T-helper 22 cell (primary cell): ENCODE measurements around the gene CTU2.

Experiments used
- DNase-seq: peaks from one replicate; pipeline ENCODE4 v3.0.0-alpha.2; 2020; ENCODE audit warnings: low read depth

Gene CTU2

DNA sequence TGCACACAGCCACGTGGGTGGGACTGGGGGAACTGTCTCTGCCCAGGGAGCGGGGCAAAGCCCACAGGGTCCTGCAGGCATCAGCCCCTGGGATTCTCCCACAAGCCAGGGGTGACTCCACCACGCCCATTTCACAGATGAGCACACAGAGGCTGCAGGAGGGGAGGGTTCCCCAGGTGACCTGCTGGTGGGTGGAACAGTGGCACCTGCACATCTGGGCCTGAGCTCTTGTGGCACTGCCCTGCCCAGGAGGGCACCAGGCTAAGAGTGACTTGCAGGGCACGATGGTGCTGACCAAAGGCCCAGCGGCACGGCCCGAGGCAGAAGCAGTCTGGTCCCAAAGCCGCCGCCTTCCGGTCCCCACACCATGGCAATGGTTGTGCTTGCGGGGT is 54.8 kb downstream of the CTU2 start:
- DNase-seq, result no peak

DNA sequence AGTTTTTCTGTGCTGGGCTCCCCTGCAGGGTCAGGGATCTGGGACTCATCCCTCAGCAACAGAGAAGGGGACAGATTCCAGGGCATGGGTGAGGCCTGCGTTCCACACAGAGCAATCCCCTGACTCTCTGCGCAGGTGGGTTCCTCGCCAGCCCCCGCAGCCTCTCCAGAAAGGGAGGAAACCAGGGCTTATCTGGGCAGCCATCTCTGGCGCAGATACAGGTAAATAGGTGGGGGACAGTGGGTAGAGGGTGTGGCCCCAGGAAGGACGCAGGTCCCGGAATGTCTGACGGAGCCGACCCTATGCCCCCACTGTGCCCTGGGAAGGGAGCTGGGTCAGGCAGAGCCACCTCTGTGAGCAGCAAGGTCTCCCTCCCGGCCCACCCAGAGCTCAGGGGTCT is 55.5 kb downstream of the CTU2 start:
- no peak for DNase-seq

DNA sequence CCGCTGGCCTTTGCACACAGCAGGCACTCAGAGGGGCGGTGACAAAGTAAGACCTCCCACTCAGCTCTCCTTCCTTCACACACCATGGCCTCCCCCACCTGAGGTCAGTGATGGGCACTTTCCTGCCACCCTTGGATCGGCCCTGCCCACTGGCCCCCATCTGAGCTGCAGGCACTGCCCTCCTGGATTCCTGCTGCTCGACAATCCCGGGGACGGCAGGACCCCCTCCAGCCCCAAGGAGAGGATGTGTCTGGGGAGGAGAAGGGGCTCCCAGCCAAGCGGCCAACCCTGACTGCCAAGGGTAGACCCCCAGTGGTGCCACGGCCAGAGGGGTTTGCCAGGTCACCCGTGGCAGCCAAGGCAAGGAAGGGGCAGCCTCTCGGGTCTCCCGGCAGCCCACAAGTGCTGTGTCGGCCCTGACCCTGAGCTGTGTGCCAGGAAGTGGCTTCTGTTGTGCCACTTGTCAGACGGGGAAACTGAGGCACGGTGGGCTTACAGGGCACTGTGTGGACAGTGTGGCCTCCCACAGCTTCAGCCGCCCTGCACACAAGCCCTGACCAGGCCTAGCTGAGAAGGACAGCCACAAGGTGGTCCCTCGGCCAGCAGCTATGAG is 56.1 kb downstream of the CTU2 start:
- no peak for DNase-seq

DNA sequence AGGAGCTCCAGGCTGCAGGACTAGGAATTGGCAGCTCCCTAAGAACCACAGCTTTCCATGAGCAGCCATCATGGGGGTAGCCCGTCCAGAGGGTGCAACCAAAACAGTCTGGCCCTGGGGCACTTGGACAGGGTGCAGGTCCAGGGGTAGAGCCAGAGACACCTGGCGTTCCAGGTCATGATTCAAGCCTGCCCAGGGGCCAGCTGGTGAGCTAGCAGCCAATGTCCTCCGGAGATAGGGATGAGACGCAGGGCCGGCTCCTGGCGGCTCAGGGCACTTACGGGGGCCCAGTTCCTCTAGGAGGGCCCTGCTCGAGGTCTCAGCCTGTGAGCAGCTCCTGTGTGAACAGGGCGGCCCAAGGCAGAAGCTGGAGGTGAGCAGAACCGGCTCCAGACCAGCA is 56.6 kb downstream of the CTU2 start:
- no peak for DNase-seq

DNA sequence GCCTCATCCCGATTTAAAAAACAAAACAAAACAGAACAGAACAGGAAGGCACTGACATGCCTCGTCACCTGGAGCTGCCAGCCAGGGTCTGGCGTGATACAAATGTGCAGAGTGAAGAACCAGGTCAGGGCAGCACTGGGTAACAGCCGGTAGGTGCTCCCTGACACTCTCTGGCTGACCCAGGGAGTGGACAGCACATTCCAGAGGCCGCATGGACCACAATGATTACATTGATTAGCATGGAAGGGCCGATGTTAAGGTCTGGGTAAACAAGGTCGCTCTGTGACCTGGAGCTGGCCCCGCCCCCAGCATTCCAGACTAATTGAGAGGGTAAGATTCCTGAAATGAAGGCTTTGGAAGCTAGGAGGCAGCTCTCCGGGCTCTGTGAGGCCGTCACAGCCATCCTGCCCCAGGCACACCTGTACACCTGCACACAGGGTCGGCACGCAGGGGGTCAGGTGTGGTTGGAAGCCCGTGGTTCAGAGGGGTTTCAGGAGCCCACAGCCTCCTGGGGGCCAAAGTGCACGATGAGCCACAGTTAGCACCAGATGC is 57.3 kb downstream of the CTU2 start:
- DNase-seq, result no peak

DNA sequence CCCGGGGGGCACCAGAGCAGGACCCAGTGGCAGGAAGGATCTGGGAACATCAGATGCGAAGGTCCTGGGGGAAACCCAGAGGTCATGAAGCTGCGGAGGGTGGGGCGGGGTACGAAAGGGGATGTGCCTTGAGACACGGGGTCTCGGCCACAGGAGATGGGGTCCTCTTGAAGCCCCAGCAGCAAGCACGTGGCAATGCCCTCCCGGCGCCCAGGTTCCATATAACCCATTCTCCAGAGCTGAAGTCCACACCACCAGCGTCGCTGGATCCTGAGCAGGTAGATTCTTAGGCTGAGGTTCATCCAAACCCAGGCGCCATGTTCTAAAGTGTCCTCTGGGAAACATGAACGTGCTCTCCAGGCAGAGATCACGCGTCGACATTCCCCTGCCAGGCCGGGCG is 57.8 kb downstream of the CTU2 start:
- DNase-seq, result no peak

DNA sequence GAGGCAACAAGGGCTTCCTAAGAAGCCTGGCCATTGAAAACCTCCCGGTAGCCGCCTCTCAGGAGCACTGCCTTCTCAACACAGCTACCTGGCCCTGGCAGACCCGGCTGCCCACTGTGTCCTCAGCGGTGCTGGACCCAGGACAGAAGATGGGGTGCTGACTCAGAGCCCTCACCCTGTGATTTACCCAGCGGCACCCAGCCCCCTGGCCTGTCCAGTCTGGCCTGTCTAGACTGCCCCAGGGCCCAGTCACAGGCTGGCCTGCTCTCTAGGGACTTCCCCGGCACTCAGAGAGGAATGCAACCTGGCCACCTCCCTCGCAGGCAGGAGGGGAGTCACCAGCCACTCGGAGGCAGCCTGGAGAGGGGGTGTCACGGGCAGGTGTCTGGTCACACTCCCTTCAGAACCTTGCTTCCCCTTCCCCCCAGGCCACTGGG is 58.6 kb downstream of the CTU2 start:
- no peak for DNase-seq
